HG03442 (cell line): ENCODE results near the gene SPAG9.

Experiments used
- ATAC-seq: cut with Tn5 transposase; IDR thresholded peaks from one replicate; pipeline ENCODE4 v1.9.1; 2021; ENCODE audit warnings: mild to moderate bottlenecking, moderate library complexity; ENCODE audit not compliant: unreplicated experiment

Gene SPAG9

DNA sequence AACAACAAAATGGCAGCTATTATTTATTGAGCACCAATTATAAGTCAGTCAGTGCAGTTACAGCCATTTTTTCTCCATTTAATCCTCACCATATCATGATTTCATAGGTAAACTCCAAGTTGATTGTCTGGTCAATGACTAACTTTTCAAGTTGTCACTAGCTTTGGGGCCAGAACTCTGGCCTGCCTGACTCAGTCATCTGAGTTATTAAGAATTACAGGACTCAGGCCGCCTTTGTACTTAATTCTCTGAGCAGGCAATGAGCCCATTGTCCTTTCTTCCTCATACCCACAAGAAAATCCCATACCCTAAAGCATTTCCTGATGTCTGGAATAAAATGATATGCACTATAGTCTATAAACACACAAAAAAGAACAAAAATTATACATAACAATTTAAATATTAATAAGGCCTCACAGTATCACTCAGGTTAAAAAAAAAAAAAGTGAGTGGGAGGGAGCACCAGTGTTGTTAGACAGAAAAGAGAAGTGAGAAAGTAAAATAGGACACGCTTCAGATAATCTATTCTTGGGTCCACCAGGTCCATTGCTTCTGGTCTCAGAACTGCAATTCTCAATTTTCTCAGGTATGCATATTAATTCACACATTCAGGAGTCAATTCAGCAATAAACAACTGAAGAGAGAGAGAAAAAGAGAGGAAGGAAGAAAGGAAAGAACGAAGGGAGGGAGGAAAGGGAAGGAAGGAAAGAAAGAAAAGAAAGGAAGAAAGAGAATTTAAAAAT is 70.2 kb downstream of the SPAG9 start:
- ATAC-seq, result peak; percentile 86

DNA sequence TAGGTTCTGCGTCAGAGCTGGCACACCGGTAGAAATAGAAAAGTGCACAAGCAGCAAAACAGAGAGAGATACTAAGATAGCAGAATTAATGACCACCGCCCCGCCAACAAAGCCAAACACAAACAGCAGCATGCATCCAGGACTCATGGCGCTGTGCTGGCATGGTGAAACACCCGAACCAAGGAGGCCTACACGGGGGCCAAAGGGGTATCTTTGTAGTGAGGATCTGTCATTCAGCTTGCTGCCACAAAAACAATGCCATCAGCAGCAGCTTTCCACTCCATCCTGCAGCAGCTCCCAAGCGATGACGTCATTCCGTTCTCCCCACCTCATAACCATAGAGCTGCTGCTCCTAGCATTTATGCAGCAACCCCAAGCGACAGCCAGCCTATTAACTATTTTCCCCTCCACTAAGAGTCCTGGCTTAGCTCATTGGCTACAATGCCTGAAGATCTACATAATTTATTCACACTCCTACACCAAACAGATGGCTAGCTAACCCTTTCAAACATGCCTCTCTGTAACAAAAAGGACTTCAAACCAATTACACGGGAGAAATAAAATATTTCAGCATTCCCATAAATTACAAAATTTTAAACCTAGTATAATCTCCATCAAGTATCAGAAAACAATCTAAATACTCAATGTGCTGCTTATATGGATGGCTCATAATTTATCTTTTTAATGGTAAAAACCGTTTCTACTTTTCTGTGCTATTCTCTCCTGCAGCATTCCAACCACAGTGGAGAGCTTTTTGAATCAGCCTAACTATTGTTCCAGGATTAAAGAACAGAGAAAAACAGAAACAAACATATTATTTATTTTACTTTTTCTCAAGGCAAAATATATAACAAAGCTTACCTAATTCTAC is 73.9 kb downstream of the SPAG9 start:
- no peak for ATAC-seq

DNA sequence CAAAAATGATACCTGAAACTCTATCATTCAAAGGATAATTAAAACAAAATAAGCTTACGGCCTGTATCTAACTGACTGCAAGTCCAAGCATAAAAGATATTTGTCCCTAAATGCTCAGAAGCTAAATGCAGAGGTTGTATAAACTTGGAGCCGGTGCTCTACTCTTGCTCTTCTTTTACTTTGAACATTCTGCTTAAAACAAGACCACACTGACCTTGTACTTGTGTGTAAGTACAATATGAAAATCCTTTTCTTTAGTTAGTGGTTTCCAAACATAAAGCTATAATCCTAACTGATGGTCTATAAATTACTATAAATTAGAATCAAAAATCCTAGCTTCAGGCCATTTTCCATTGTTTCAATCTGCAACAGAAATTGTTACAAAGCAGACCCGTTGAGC is 74.6 kb downstream of the SPAG9 start:
- ATAC-seq, result no peak

DNA sequence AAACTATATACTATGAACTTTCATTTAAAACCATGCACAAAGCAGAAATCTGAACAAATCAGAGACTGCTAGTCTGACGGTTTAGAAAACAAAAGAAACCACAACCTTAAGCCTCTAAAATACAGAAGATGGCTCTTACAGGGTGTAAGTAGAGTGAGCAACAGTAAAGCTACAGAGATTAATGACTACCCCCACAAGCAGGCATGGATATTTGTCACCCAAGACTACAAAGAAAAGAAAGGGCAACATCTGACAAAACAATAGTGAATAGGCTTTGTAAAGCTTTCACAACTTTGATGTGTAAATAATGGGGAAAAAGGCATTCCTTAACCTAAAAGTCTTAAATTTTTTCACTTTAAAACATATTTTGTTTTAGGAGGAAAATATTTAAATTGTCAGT is 75.0 kb downstream of the SPAG9 start:
- no peak for ATAC-seq

DNA sequence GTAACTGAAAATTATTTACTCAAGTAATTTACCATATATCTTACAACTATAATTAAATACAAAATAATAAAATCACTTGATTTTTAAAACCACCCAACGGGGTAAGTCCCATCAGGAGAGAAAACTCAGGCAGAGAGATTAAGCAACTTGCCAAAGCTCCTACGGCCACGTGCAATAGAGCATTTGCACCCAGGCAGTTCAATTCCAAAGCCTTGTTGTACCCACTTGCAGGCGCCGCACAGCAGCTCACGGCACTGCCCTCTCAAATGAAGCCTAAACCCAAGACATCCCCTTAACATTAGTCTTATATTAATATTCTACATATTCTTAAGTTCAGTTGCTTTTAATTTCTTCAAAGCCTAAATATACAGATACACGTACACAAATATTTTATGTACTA is 75.7 kb downstream of the SPAG9 start:
- no peak for ATAC-seq

DNA sequence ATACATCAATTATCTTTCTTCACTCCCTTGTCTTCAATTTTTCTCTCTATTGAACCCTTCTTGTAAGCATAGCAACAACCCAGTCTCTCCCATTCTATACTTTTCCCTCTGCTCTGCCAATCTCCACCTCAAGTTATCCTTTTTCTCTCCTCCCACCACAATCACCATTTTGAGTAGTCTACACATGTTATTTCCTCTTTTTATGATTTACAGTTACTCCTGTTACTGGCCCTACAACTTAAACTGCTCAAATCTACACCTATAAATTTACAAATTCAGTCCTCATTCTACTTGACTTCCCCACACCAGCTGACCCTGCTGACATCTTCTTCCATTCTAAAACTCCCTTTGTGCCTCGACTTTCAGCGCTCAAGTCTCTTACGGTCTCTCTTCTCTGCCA is 84.6 kb downstream of the SPAG9 start:
- no peak for ATAC-seq

DNA sequence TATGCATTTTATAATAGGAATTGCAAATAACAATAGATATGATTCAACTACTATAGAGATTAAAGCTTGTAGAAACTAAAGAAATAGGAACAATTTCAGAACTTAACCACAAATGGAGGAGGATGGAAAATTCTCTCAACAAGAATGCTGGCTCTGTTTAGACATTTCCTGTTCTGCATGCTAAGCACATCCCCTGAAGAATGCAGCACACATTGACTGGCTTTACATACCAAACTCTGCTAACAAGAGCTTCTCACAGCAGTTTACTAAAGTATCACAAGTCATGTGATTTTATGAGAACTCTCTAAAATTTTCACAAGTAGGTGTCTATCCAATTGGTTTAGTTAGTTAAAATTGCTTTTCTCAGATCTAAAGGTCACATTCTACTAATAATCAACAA is 85.2 kb downstream of the SPAG9 start:
- ATAC-seq, result no peak

DNA sequence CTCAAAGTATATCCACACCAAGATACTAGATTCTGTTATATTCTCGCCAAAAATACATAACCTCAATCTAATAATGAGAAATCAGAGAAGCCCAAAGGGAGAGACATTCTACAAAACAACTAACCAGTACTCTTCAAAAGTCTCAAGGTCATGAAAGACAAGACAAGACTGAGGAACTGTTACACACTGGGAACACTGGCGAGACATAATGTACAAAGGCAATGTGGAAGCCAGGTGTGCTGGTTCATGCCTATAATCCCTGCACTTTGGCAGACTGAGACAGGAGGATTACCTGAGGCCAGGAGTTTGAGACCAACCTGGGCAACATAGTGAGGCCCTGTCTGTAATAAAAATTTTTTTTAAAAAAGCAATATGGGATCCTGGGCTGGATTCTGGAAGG is 85.9 kb downstream of the SPAG9 start:
- no peak for ATAC-seq

DNA sequence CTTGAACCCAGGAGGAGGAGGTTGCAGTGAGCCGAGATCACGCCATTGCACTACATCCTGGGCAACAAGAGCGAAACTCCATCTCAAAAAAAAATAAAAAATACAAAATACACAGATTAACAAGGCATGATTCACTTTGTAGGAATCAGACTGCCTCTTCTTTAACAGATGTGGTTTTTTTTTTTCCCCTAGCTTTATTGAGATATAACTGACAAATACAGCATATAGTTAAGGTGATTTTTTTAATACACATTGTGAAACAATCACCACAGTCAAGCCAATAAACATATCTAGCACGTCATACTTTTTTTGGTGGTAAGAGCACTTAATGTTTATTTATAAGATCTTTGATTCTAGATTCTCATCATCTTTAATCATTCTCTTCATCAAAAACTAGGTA is 87.8 kb downstream of the SPAG9 start:
- ATAC-seq, result no peak

DNA sequence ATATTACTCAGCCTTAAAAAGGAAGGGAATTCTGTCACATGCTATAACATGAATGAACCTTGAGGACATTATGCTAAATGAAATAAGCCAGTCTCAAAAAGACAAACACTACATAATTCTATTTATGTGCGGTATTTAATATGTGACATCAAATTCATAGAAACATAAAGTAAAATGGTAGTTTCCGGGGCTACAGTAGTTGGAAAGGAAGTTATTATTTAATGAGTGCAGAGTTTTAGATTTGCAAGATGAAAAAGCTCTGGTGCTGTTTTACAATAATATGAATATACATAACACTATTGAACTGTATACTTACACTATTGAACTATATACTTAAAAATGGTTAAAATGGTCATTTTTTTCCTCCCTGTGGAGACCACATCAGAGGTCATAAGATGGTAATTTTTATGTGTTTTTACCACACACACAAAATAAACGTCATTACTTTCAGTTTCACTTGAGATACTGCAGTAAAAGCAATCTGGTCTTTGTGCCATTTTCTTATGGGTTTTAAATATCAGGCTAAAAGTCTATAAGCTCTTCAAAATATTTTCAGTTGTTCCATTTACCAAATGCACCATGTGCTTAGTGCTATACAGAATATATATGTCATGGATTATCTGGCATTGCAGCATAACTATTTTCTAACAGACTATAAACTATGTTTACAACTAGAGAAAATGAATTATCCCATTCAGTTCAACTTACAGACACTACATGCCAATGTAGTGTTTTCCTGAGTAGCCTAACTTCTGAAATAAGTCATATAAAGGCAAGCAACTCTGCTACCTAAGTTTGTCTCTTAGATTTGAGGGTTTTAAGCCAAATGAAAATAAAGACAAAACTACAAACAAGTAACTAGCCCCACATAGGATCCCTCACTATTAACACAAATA is 90.9 kb downstream of the SPAG9 start:
- no peak for ATAC-seq

DNA sequence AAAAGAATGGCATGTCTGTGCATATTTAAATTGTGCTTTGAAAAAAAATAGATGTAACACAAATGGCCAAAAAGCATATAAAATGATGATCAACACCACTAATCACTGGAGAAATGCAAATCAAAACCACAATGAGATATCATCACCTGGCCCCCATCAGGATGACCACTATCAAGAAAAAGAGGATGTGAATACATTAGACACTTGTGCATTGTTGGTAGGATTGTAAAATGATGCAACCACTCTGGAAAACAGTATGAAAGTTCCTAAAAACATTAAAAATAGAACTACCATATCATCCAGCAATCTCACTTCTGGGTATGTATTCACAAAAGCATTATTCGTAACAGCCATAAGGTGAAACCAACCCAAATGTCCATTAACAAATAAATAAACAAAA is 91.5 kb downstream of the SPAG9 start:
- ATAC-seq, result no peak

DNA sequence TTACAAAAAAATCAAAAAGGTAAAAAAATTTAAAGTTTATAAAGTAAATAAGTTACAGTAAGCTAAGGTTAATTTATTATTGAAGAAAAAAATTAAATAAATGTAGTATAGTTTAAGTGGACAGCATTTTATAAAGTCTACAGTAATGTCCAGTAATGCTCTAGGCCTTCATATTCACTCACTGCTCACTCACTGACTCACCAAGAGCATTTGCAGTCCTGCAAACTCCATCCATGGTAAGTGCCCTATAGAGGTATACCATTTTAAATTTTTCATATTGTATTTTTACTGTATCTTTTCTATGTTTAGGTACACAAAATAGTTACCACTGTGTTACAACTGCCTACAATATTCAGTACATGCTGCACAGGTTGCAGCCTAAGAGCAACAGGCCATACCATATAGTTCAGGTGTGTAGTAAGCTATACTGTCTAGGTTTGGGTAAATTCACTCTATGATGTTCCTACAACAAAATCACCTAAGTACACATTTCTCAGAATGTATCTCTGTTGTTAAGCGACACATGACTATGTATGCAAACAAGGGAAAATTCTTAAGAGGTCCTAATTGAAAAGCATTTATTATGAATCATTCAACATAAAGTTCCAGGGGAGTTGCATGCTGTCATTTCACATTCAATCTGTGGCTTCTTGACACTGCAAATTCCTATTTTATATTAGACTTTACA is 92.3 kb downstream of the SPAG9 start:
- no peak for ATAC-seq

DNA sequence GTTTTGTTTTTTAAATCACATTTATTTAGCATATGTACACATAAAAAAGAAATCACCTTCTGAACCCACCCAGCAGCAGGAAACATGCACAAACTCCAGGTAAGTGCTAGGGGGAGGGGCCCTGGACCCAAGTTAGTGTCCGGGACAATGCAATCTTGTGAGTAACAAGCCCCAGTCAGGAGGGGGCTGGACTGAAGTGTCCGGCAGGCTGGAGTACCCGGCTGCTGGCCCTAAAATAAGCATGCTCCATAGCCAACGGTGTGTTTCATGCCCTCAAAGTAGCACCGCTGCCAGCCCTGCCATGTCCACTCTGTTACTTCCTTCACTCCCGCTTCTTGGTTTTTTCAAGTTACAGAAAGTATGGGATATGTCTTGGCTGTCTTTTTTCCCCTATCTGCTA is 102.1 kb downstream of the SPAG9 start:
- ATAC-seq, result no peak

DNA sequence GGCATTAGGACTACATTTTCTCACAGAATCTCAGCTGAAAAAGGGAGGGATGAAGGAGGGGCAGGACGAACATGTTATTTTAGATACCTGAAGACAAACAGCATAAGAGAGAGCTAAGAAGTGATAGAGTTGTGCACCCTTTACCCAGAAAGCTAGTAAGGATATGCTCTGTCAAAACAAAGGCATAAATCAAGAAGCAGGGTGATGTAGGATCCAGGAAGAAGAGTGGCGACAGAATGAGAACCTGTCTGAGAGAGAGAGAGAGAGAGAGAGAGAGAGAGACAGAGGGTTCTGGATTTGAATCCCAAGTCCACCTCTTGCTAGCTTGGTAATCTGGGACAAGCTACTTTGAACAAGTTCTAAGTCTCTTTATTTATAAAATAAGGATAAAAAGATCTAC is 103.4 kb downstream of the SPAG9 start:
- ATAC-seq, result no peak

DNA sequence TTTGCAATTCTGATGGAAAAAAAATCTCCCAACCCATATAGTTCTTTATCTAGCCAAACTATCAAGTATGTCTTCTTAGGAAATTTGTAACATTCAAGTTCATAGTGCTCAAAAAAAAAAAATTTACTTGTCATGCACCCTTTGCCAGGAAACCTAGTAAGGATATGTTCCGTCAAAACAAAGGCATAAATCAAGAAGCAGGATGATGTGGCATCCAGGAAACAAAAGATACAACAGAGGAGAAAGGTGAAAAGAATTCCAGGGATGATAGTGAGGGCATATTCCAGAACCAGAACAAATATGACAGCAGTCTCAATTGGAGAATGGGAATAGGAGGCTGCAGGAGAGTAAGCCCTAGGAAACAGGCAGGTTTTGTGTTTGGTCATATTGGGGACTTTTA is 104.6 kb downstream of the SPAG9 start:
- ATAC-seq, result no peak

DNA sequence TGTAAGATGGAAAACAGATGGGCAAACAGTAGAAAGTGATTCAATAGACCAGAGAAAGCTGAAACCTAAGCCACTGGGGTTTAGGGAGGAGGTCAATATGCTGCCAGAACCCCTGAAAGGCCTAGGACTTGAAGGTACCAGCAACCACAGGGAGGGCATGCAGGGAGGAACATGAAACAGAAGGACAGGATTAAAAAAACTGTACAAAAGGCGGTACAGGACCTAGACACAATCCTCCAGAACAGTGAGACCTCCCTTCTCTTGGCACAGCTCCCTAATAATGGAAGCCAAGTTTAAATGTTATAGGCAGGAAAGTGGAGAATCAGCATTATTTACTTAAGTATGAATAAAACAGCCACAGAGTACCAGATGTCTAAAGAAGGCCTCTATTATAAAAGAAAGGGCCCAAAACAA is 105.5 kb downstream of the SPAG9 start:
- ATAC-seq, result no peak

DNA sequence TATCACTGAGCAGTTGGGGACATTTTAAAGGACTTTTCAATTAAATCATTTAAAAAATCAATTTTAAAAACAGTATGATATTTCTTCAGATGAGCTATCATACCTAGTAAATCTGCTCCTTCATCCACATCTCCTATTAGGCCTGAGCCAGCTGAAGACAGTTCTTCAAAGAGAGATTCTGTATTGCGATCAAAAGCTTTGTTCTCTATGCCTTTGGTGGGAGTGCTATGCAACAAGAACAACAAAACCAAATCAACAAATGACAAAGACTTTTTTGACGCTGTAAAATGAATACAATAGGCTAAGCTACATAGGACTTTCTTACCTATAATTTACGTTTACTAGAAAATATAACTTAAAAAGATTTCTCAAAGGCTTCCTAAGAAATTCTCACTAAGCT is 106.5 kb downstream of the SPAG9 start:
- no peak for ATAC-seq

DNA sequence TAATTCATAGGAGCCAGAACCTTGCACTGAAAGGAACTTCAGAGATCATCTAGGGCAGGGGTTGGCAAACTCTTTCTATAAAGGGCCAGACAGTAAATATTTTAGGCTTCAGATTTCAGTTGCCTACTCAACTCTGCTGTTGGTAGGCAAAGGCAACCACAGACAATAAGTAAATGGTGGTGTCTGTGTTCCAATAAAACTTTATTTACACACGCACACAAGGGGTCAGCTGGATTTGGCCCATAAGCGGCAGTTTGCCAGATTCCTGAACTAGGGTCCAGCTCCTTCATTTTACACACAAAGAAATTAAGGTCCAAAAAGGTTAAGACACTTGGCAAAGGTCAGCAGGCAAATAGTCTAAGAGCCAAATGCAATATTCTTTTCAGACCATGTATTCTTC is 107.3 kb downstream of the SPAG9 start:
- no peak for ATAC-seq

DNA sequence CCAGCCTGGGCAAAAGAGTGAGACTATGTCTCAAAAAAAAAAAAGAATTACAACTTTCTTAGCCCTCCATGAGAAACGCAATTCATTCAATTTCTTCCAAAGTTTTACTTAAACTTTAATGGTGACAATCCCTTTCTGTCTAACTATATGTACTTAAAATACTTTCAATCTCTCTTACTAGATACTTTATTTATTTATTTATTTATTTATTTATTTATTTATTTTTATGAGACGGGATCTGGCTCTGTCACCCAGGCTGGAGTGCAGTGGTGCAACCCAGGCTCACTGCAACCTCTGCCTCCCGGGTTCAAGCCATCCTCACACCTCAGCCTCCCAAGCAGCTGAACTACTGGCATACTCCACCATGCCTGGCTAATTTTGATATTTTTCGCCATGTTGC is 108.1 kb downstream of the SPAG9 start:
- ATAC-seq, result no peak

DNA sequence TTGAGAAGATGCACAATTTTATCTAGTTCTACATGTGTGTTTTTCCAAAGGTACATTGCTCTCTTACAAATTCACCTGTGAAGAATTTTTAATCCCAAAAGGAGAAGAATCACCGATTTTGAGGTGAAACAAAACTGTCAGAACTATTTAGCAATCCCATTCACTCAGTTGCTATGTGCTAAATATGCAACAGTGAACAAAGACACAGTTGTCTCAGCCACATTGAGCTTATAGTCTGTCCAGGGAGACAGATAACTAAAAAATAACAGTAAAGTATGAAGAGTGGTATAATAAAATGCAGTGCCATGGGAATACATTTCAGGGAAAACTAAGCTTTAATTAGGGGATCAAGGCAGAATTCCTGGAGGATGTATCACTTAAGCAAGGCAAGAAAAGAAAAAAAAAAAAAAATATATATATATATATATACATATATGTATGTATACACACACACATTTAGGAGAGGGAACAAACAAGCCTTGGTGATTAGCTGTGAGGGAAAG is 110.4 kb downstream of the SPAG9 start:
- no peak for ATAC-seq

DNA sequence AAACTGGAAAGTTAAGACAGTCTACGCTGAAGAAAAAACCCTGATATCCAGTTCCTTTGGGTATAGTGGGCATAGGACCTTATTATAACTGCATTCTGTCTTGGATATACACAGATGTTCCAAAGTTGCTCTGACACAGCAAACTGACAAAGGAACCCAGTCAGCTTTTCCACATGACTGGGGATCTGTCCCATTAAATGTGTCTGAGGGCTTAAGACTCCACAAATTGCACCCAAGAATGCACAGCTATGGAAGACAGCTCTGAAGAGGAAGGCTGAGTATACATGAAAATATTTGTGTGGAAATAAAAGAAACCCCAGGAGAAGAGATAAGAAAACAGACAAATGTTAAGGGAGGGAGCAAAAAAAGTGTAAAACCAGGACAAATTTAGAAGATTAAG is 114.1 kb downstream of the SPAG9 start:
- ATAC-seq, result no peak
